Gastroesophageal sphincter (tissue), 3 donors: ENCODE measurements around the gene AGAP2.

ENCODE experiments used
- CTCF ChIP-seq, 4 experiments: fragments of 200-600 bp in 2 of 4; fragments of 450-650 bp in 2 of 4; sonication (generic) in 1 of 4; IDR thresholded peaks; one replicate each; pipeline ENCODE4 v1.5.1; 2017 to 2019; ENCODE audit warnings: antibody characterized with exemption in 4 of 4, mild to moderate bottlenecking in 2 of 4, moderate library complexity in 2 of 4
- POLR2A ChIP-seq, 2 donors: fragments of 450-650 bp; IDR thresholded peaks; one replicate each; pipeline ENCODE4 v1.6.1; 2017; ENCODE audit warnings: antibody characterized with exemption in 2 of 2, mild to moderate bottlenecking in 2 of 2, moderate library complexity in 1 of 2

- TF ChIP-seq POLR2A (IDR thresholded peaks at IDR 0.05): no peak
- TF ChIP-seq CTCF (IDR thresholded peaks at IDR 0.05): no peak
These were observed 30.2 kb downstream of the AGAP2 start for GRCh38 chr12:57708296-57708695.
